SKM-1 (cell line): Measurements from ENCODE around the gene GABBR2.

Source experiments
- DNase-seq: peaks from one replicate; lab custom pipeline; 2025; ENCODE audit not compliant: unreplicated experiment; lab: John Stamatoyannopoulos, UW

GABBR2 gene

GRCh38 chr9:98549401-98549800, 159.3 kb downstream of the GABBR2 start:
- no peak for DNase-seq

GRCh38 chr9:98547606-98548005, 161.1 kb downstream of the GABBR2 start:
- DNase-seq = no peak

- DNase-seq = no peak
Observed at GRCh38 chr9:98545021-98545420, 163.7 kb downstream of the GABBR2 start.

GRCh38 chr9:98541684-98542230, 167.0 kb downstream of the GABBR2 start:
- DNase-seq = no peak

GRCh38 chr9:98540476-98540875, 168.3 kb downstream of the GABBR2 start:
- DNase-seq = no peak

- no peak for DNase-seq
Observed at GRCh38 chr9:98539954-98540353, 168.8 kb downstream of the GABBR2 start.

- no peak for DNase-seq
Observed at GRCh38 chr9:98538626-98539031, 170.1 kb downstream of the GABBR2 start.

- no peak for DNase-seq
Observed at GRCh38 chr9:98538203-98538602, 170.5 kb downstream of the GABBR2 start.

- DNase-seq = no peak
Observed at GRCh38 chr9:98536542-98537173, 172.1 kb downstream of the GABBR2 start.

GRCh38 chr9:98533866-98534265, 174.9 kb downstream of the GABBR2 start:
- no peak for DNase-seq

- no peak for DNase-seq
Observed at GRCh38 chr9:98533132-98533531, 175.6 kb downstream of the GABBR2 start.

- DNase-seq = no peak
Observed at GRCh38 chr9:98532574-98532973, 176.2 kb downstream of the GABBR2 start.

GRCh38 chr9:98532147-98532546, 176.6 kb downstream of the GABBR2 start:
- DNase-seq = no peak

GRCh38 chr9:98530806-98531386, 177.8 kb downstream of the GABBR2 start:
- no peak for DNase-seq

GRCh38 chr9:98530275-98530674, 178.5 kb downstream of the GABBR2 start:
- DNase-seq = no peak

GRCh38 chr9:98529841-98530240, 178.9 kb downstream of the GABBR2 start:
- DNase-seq = no peak

GRCh38 chr9:98523231-98523901, 185.4 kb downstream of the GABBR2 start:
- no peak for DNase-seq

GRCh38 chr9:98522487-98522886, 186.2 kb downstream of the GABBR2 start:
- DNase-seq = no peak

- DNase-seq = no peak
Observed at GRCh38 chr9:98521141-98521540, 187.6 kb downstream of the GABBR2 start.

GRCh38 chr9:98520221-98520960, 188.3 kb downstream of the GABBR2 start:
- no peak for DNase-seq

GRCh38 chr9:98519641-98520040, 189.1 kb downstream of the GABBR2 start:
- no peak for DNase-seq

- no peak for DNase-seq
Observed at GRCh38 chr9:98518556-98518955, 190.2 kb downstream of the GABBR2 start.
